PFSK-1 (cell line): ENCODE results near the gene STON2.

Experiments used
- FOXP2 ChIP-seq: optimal IDR thresholded peaks from 2 replicates; pipeline ENCODE3; 2011; ENCODE audit warnings: borderline replicate concordance, control low read depth, inconsistent platforms; ENCODE audit not compliant: insufficient read depth; ENCODE audit errors: extremely low read length, extremely low read depth
- POLR2AphosphoS5 ChIP-seq: IDR thresholded peaks from 2 replicates; pipeline ENCODE4 v1.6.1; 2012; ENCODE audit warnings: low read depth, mild to moderate bottlenecking, control low read depth, low read length, moderate library complexity
- REST ChIP-seq, 2 experiments: IDR thresholded peaks; 2 replicates each; pipeline versions ENCODE4 v1.6.1 to v1.8.0; 2011 to 2012; ENCODE audit warnings: low read depth in 2 of 2, low read length in 2 of 2, control low read depth in 1 of 2, inconsistent platforms in 1 of 2, mild to moderate bottlenecking in 1 of 2, moderate library complexity in 1 of 2; ENCODE audit not compliant: insufficient read depth in 1 of 2
- SIN3A ChIP-seq: IDR thresholded peaks from 2 replicates; pipeline ENCODE4 v1.6.1; 2012; ENCODE audit warnings: mild to moderate bottlenecking, low read length, moderate library complexity, borderline replicate concordance; ENCODE audit not compliant: insufficient read depth
- TAF1 ChIP-seq: IDR thresholded peaks from 2 replicates; pipeline ENCODE4 v1.6.1; 2012; ENCODE audit warnings: low read length, control low read depth, borderline replicate concordance; ENCODE audit not compliant: insufficient read depth

Gene STON2

DNA sequence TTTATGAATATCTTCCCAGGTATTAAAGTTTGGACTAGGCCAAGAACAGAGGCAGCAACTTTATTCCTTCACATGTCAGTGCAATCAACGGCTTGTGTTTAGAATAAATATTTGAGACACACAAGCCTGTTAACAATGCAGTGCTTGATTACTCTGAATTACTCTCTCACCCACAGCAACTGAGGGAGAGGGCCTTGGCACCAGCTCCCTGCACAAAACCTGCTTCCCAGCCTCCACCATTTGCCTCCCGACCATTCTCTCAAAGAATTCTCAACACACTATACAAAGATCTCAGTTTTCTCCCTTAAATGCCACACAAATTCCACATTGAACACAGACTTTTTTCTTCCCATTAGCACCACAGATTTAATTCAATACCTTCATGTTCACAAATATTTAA is 77.0 kb downstream of the STON2 start:
- TF ChIP-seq SIN3A (no peak), POLR2AphosphoS5 (no peak), FOXP2 (no peak), REST (IDR thresholded peaks at IDR 0.05; ENCODE audit: insufficient read depth in 1 of 2, low read depth in 2 of 2, low read length in 2 of 2) (no peak)

GRCh38 chr14:81319946-81320345 is 80.2 kb downstream of the STON2 start:
- TF ChIP-seq REST (IDR thresholded peaks at IDR 0.05; ENCODE audit: insufficient read depth in 1 of 2, low read depth in 2 of 2, low read length in 2 of 2) = no peak
- no peak for TF ChIP-seq SIN3A
- TF ChIP-seq POLR2AphosphoS5 = no peak
- no peak for TF ChIP-seq TAF1
- no peak for TF ChIP-seq FOXP2

- no peak for TF ChIP-seq FOXP2
- no peak for TF ChIP-seq REST (IDR thresholded peaks at IDR 0.05; ENCODE audit: insufficient read depth in 1 of 2, low read depth in 2 of 2, low read length in 2 of 2)
- TF ChIP-seq SIN3A = no peak
- no peak for TF ChIP-seq POLR2AphosphoS5
- TF ChIP-seq TAF1 = no peak
Measured at GRCh38 chr14:81319314-81319713, 80.8 kb downstream of the STON2 start.

DNA sequence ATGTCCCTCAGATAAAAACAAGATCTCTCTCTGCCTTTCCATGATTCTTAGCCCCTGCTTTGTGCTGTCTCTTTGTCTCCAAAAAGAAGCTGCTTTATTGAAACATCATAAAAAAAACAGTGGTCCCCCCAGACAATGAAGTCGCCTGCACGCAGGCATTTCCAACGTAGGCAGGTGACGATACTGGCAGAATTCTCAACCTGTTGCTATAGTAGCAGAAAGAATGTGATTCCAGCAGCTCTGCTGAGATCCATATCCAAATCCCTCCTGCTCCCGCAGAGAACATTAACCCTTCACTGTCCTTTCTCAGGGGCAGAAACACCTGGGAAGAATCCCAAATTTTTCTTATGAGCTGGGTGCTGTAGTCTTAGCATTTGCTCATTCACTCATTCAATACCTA is 84.8 kb downstream of the STON2 start:
- TF ChIP-seq POLR2AphosphoS5 (no peak), SIN3A (no peak), REST (IDR thresholded peaks at IDR 0.05; ENCODE audit: insufficient read depth in 1 of 2, low read depth in 2 of 2, low read length in 2 of 2) (no peak), TAF1 (no peak), FOXP2 (no peak)

- TF ChIP-seq REST (IDR thresholded peaks at IDR 0.05; ENCODE audit: insufficient read depth in 1 of 2, low read depth in 2 of 2, low read length in 2 of 2) (no peak), POLR2AphosphoS5 (no peak), FOXP2 (no peak), TAF1 (no peak), SIN3A (no peak)
Measured at GRCh38 chr14:81314443-81315175, 85.5 kb downstream of the STON2 start.
